Astrocyte (in vitro differentiated cells and primary cell): ENCODE data around the gene RHOC. TPM values are rescaled to one million over a fixed set of nuclear protein-coding genes. Genes with fewer than 3 reads are reported as not detected.
"Not testable (repeated sequence)": the region's sequence is repeated elsewhere in the genome, so short reads cannot be mapped to it uniquely, and the experiment has no call there.

Experiments used
- DNase-seq: peaks from one replicate; pipeline ENCODE4 v3.0.0-alpha.2; 2010; ENCODE audit warnings: low read depth
- FAIRE-seq: peaks from 2 replicates; lab custom pipeline; 2011; peaks lifted over from hg19 to GRCh38; lab: Jason Lieb, UNC
- H2AFZ ChIP-seq: 2 replicates; pipeline ENCODE4 v1.6.0; 2012; ENCODE audit warnings: low read depth, low read length, inconsistent platforms
- H3K27ac ChIP-seq: 2 replicates; pipeline ENCODE4 v1.5.1; 2011; ENCODE audit warnings: low read depth, low read length, inconsistent platforms
- H3K27me3 ChIP-seq: 2 replicates; pipeline ENCODE4 v1.6.0; 2011; ENCODE audit warnings: low read length, inconsistent platforms; ENCODE audit not compliant: insufficient read depth
- H3K36me3 ChIP-seq: 2 replicates; pipeline ENCODE4 v1.5.1; 2011; ENCODE audit warnings: low read length, inconsistent platforms; ENCODE audit not compliant: insufficient read depth
- H3K4me1 ChIP-seq: 2 replicates; pipeline ENCODE4 v1.5.1; 2011; ENCODE audit warnings: low read length, inconsistent platforms; ENCODE audit not compliant: insufficient read depth
- H3K4me2 ChIP-seq: 2 replicates; pipeline ENCODE4 v1.6.0; 2012; ENCODE audit warnings: low read length, inconsistent platforms
- H3K4me3 ChIP-seq: 2 replicates; pipeline ENCODE4 v1.5.1; 2011; ENCODE audit warnings: low read depth, mild to moderate bottlenecking, low read length, inconsistent platforms; ENCODE audit not compliant: insufficient read depth
- H3K79me2 ChIP-seq: 2 replicates; pipeline ENCODE4 v1.6.0; 2012; ENCODE audit warnings: mild to moderate bottlenecking, low read length, inconsistent platforms; ENCODE audit not compliant: insufficient read depth
- H3K9ac ChIP-seq: 2 replicates; pipeline ENCODE4 v1.6.0; 2012; ENCODE audit warnings: mild to moderate bottlenecking, low read length, inconsistent platforms
- H3K9me3 ChIP-seq: 2 replicates; pipeline ENCODE4 v1.5.1; 2012; ENCODE audit warnings: low read depth, mild to moderate bottlenecking, low read length, inconsistent platforms; ENCODE audit not compliant: insufficient read depth
- H4K20me1 ChIP-seq: 2 replicates; pipeline ENCODE4 v1.6.0; 2012; ENCODE audit warnings: low read length, inconsistent platforms; ENCODE audit not compliant: insufficient read depth
- H3K27ac Mint-ChIP-seq: one replicate; pipeline ENCODE4 v1.8.0; 2021; ENCODE audit warnings: mild to moderate bottlenecking, mixed read lengths; ENCODE audit not compliant: unreplicated experiment
- H3K27me3 Mint-ChIP-seq: one replicate; pipeline ENCODE4 v1.8.0; 2021; ENCODE audit warnings: low read depth, mixed read lengths; ENCODE audit not compliant: unreplicated experiment
- H3K36me3 Mint-ChIP-seq: one replicate; pipeline ENCODE4 v1.8.0; 2021; ENCODE audit warnings: low read depth, mixed read lengths; ENCODE audit not compliant: unreplicated experiment
- H3K4me1 Mint-ChIP-seq: one replicate; pipeline ENCODE4 v1.8.0; 2021; ENCODE audit warnings: low read depth, mixed read lengths; ENCODE audit not compliant: unreplicated experiment
- H3K4me3 Mint-ChIP-seq: one replicate; pipeline ENCODE4 v1.8.0; 2021; ENCODE audit warnings: mild to moderate bottlenecking, moderate library complexity, mixed read lengths; ENCODE audit not compliant: unreplicated experiment
- H3K9me3 Mint-ChIP-seq: one replicate; pipeline ENCODE4 v1.8.0; 2021; ENCODE audit warnings: mild to moderate bottlenecking, mixed read lengths; ENCODE audit not compliant: unreplicated experiment
- CTCF ChIP-seq: IDR thresholded peaks from 2 replicates; pipeline ENCODE4 v1.5.1; 2011; ENCODE audit warnings: low read depth, mild to moderate bottlenecking, inconsistent platforms, low read length, moderate library complexity; ENCODE audit not compliant: insufficient read depth
- EZH2 ChIP-seq: IDR thresholded peaks from 2 replicates; pipeline ENCODE4 v1.6.1; 2012; ENCODE audit warnings: mild to moderate bottlenecking, low read length, inconsistent platforms; ENCODE audit not compliant: insufficient read depth
- total RNA-seq: library from RNA; stranded (reverse); gene quantifications from 2 replicates; pipeline ENCODE4 v1.2.1, GENCODE V29; 2021

The RHOC gene
- total RNA-seq, 1 donor from 2014 or later = 657 TPM

- Histone ChIP-seq H2AFZ (no peak overlapping the region), H3K27ac (no peak overlapping the region), H3K36me3 (no peaks in the 10 kb centered on the region), H3K9me3 (no peaks in the 10 kb centered on the region), H3K79me2 (no peaks in the 10 kb centered on the region), H3K27me3 (no peaks in the 10 kb centered on the region), H3K4me1 (peaks cover 16% of the 10 kb centered on the region), H3K4me3 (no peak overlapping the region), H4K20me1 (no peaks in the 10 kb centered on the region), H3K4me2 (no peak overlapping the region), H3K9ac (no peak overlapping the region)
- DNase-seq (no peak), FAIRE-seq (no peak)
- peaks cover 24% of the 10 kb centered on the region for H3K4me1 Mint-ChIP-seq
- peaks cover 2% of the 10 kb centered on the region for H3K36me3 Mint-ChIP-seq
- H3K4me3 Mint-ChIP-seq = no peak overlapping the region
- no peaks in the 10 kb centered on the region for H3K9me3 Mint-ChIP-seq
- H3K27me3 Mint-ChIP-seq = no peaks in the 10 kb centered on the region
- no peak overlapping the region for H3K27ac Mint-ChIP-seq
- no peak for TF ChIP-seq CTCF
- TF ChIP-seq EZH2 = no peak
Observed at GRCh38 chr1:112731451-112731850, 24.5 kb upstream of the RHOC start.

DNA sequence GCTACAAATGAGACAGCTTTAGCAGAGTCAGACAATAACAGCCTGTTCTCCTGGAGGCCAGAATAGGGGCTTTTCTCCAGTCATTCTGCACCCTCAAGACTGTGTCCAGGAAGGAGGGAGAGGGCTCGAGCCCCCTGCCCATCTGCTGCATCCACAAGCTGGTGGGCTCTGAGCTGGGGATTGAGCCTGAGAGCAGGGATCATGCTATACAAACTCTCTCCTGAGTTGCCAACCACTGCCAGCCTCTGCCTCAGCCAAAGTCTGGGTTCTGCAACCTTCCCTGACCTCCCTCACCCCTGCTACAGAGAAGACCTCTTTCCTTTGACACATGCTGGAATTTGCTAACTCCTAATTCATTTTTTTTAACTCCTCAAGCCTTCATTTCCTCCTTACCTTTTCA lies 23.0 kb upstream of the RHOC start:
- H3K4me2 ChIP-seq = no peak overlapping the region
- FAIRE-seq = no peak
- no peaks in the 10 kb centered on the region for H3K79me2 ChIP-seq
- no peak overlapping the region for H3K4me3 ChIP-seq
- H3K27ac Mint-ChIP-seq = peak overlapping the region; percentile 69
- no peaks in the 10 kb centered on the region for H3K27me3 Mint-ChIP-seq
- no peak overlapping the region for H2AFZ ChIP-seq
- H3K4me1 ChIP-seq = peaks cover 1% of the 10 kb centered on the region
- H3K36me3 ChIP-seq = no peaks in the 10 kb centered on the region
- TF ChIP-seq EZH2 (no peak), CTCF (no peak)
- H3K9ac ChIP-seq = no peak overlapping the region
- no peaks in the 10 kb centered on the region for H4K20me1 ChIP-seq
- H3K27ac ChIP-seq = no peak overlapping the region
- H3K27me3 ChIP-seq = no peaks in the 10 kb centered on the region
- H3K36me3 Mint-ChIP-seq = peaks cover 2% of the 10 kb centered on the region
- no peak for DNase-seq
- H3K4me1 Mint-ChIP-seq = peaks cover 24% of the 10 kb centered on the region
- H3K9me3 Mint-ChIP-seq = no peaks in the 10 kb centered on the region
- no peak overlapping the region for H3K4me3 Mint-ChIP-seq
- no peaks in the 10 kb centered on the region for H3K9me3 ChIP-seq

GRCh38 chr1:112729011-112729410 lies 22.1 kb upstream of the RHOC start:
- not testable (repeated sequence) for H3K9me3 ChIP-seq, H3K79me2 ChIP-seq, H3K36me3 ChIP-seq, H3K27me3 Mint-ChIP-seq, H4K20me1 ChIP-seq, H3K27me3 ChIP-seq, H3K9ac ChIP-seq, H3K9me3 Mint-ChIP-seq, H3K4me2 ChIP-seq, DNase-seq, FAIRE-seq, H3K4me1 ChIP-seq, H3K27ac Mint-ChIP-seq, H3K4me3 ChIP-seq, H3K36me3 Mint-ChIP-seq, H3K27ac ChIP-seq, H2AFZ ChIP-seq, H3K4me3 Mint-ChIP-seq
- peaks cover 17% of the 10 kb centered on the region for H3K4me1 Mint-ChIP-seq

- not testable (repeated sequence) for DNase-seq, H3K4me3 ChIP-seq, H3K27ac Mint-ChIP-seq, H3K27me3 Mint-ChIP-seq, H3K27ac ChIP-seq, H2AFZ ChIP-seq, H3K36me3 Mint-ChIP-seq, FAIRE-seq, H3K4me2 ChIP-seq, H3K79me2 ChIP-seq, H3K4me1 ChIP-seq, H3K9me3 ChIP-seq, H3K4me3 Mint-ChIP-seq, H3K9ac ChIP-seq, H3K36me3 ChIP-seq, H3K27me3 ChIP-seq, H4K20me1 ChIP-seq, H3K9me3 Mint-ChIP-seq
- peaks cover 19% of the 10 kb centered on the region for H3K4me1 Mint-ChIP-seq
Observed at GRCh38 chr1:112728306-112728971, 21.5 kb upstream of the RHOC start.
